CD4-positive, alpha-beta memory T cell (primary cell): ENCODE results near the gene DCP2. TPM values are rescaled to one million over a fixed set of nuclear protein-coding genes. Genes with fewer than 3 reads are reported as not detected.

Experiments
- CTCF ChIA-PET: fragments of 350-600 bp; sonication (Branson Sonifier 250); formaldehyde crosslinking; loops from one replicate; lab custom pipeline; 2021; ENCODE audit warnings: inconsistent platforms; ENCODE audit not compliant: partially characterized antibody; lab: Charles Lee
- POLR2A ChIA-PET: fragments of 350-600 bp; sonication (Branson Sonifier 250); formaldehyde crosslinking; loops from one replicate; lab custom pipeline; 2021; ENCODE audit not compliant: partially characterized antibody; lab: Charles Lee
- DNase-seq, 5 donors: peaks; one replicate each; pipeline versions ENCODE4 v3.0.0 to v3.0.0-alpha.2; 2020 to 2022; ENCODE audit warnings: mixed read lengths in 1 of 5
- H3K27ac ChIP-seq: one replicate; pipeline ENCODE4 v1.7.0; 2013; ENCODE audit warnings: low read depth, low read length
- H3K27me3 ChIP-seq: 2 replicates; pipeline ENCODE4 v1.7.0; 2013; ENCODE audit warnings: mild to moderate bottlenecking, low read length, moderate library complexity; ENCODE audit not compliant: insufficient read depth
- H3K36me3 ChIP-seq: 2 replicates; pipeline ENCODE4 v1.7.0; 2013; ENCODE audit warnings: mild to moderate bottlenecking, low read length, moderate library complexity; ENCODE audit not compliant: insufficient read depth
- H3K4me1 ChIP-seq: 2 replicates; pipeline ENCODE4 v1.7.0; 2013; ENCODE audit warnings: mild to moderate bottlenecking, low read length, moderate library complexity; ENCODE audit not compliant: insufficient read depth
- H3K4me3 ChIP-seq, 2 donors: one replicate each; pipeline ENCODE4 v1.7.0; 2013; ENCODE audit warnings: low read length in 2 of 2, mild to moderate bottlenecking in 1 of 2
- H3K9me3 ChIP-seq, 2 donors: one replicate each; pipeline ENCODE4 v1.7.0; 2013; ENCODE audit warnings: low read length in 2 of 2, control low read depth in 1 of 2; ENCODE audit not compliant: control insufficient read depth in 1 of 2
- H3K27ac Mint-ChIP-seq, 7 donors: one replicate each; pipeline ENCODE4 v1.8.0; 2020 to 2021; ENCODE audit warnings: mixed read lengths in 7 of 7, mild to moderate bottlenecking in 6 of 7, inconsistent platforms in 3 of 7, moderate library complexity in 3 of 7
- H3K27me3 Mint-ChIP-seq, 2 donors: one replicate each; pipeline ENCODE4 v1.8.0; 2020 to 2021; ENCODE audit warnings: mixed read lengths in 2 of 2
- H3K36me3 Mint-ChIP-seq, 2 donors: one replicate each; pipeline ENCODE4 v1.8.0; 2020 to 2021; ENCODE audit warnings: mixed read lengths in 2 of 2, inconsistent platforms in 1 of 2, mild to moderate bottlenecking in 1 of 2
- H3K4me1 Mint-ChIP-seq, 4 donors: one replicate each; pipeline ENCODE4 v1.8.0; 2020 to 2021; ENCODE audit warnings: mixed read lengths in 4 of 4, mild to moderate bottlenecking in 1 of 4
- H3K4me3 Mint-ChIP-seq, 8 donors: one replicate each; pipeline ENCODE4 v1.8.0; 2020 to 2021; ENCODE audit warnings: mixed read lengths in 8 of 8, mild to moderate bottlenecking in 7 of 8, moderate library complexity in 6 of 8, inconsistent platforms in 3 of 8
- H3K9me3 Mint-ChIP-seq, 8 donors: one replicate each; pipeline ENCODE4 v1.8.0; 2020 to 2021; ENCODE audit warnings: mixed read lengths in 8 of 8, mild to moderate bottlenecking in 5 of 8, inconsistent platforms in 3 of 8, moderate library complexity in 1 of 8
- intact Hi-C: fragments of 100-400 bp; cut with micrococcal nuclease; formaldehyde crosslinking; loops from one replicate; pipeline ENCODE4 v1.15.1; 2023
- polyA plus RNA-seq, 2 donors: library from polyadenylated mRNA; unstranded; fragments of 300-500 nt; fragmentation: Illumina TruSeq; gene quantifications; one replicate each; pipeline ENCODE4 v1.2.3, GENCODE V29; 2021
- total RNA-seq, 2 experiments: library from RNA; stranded (reverse); gene quantifications; one replicate each; pipeline ENCODE4 v1.2.3, GENCODE V29; 2021

Gene DCP2
- total and polyA plus RNA-seq, 4 experiments from 2014 or later = 54.0 to 123 (median 95.7) TPM

DNA sequence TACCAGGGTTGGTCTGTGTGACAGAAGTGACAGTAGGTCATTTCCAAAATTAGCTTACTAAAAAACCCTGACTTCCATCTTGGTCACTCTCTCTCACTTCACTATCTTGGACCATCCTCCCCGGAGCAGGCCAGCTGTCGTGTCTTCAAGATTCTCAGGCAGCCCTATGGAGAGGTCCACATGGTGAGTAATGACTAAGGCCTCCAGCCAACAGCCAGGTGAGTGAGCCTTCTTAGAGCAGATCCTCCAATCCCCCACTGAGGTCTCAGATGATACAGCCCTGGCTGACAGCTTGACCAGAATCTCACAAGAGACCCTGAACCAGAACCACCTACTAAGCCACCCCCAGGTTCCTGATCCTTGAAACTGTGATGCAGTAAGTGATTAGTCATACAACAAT lies 92.0 kb downstream of the DCP2 start:
- ChIA-PET POLR2A (no interaction called here), CTCF (no interaction called here)
- Mint-ChIP-seq H3K4me3 (no peak overlapping the region), H3K4me1 (peaks cover 4 to 27% (median 12%) of the 10 kb centered on the region in 4 donors), H3K36me3 (peaks cover 21 to 49% of the 10 kb centered on the region in 2 donors), H3K27me3 (no peaks in the 10 kb centered on the region), H3K9me3 (no peaks in the 10 kb centered on the region), H3K27ac (no peak overlapping the region)
- intact Hi-C loops = no loop called here
- no peak for DNase-seq
- Histone ChIP-seq H3K27ac (no peak overlapping the region), H3K27me3 (no peaks in the 10 kb centered on the region), H3K4me1 (no peaks in the 10 kb centered on the region), H3K4me3 (no peak overlapping the region), H3K9me3 (no peaks in the 10 kb centered on the region), H3K36me3 (no peaks in the 10 kb centered on the region)

Other genes starting within 250 kb of the DCP2 start
- 10 to 100 TPM; 40.5 to 44.5 TPM for gene APC, start 238.9 kb upstream of the DCP2 start, total RNA-seq
- 10 to 100 TPM in 1 of 2 donors, 1 to 10 TPM in 1; 4.4 to 23.0 TPM for gene APC, start 238.9 kb upstream of the DCP2 start, polyA plus RNA-seq
- 10 to 100 TPM; 51.4 to 54.4 TPM for gene SRP19, start 115.5 kb upstream of the DCP2 start, total RNA-seq
- gene SRP19, start 115.5 kb upstream of the DCP2 start, polyA plus RNA-seq = 100 to 1,000 TPM; 150 to 163 TPM
- 10 to 100 TPM; 55.6 to 61.1 TPM for gene REEP5, start 54.6 kb upstream of the DCP2 start, total RNA-seq
- gene REEP5, start 54.6 kb upstream of the DCP2 start, polyA plus RNA-seq = 100 to 1,000 TPM; 113 to 117 TPM